GM12872 (cell line): ENCODE data around the gene CNPY1.
"Not testable (repeated sequence)": the region's sequence is repeated elsewhere in the genome, so short reads cannot be mapped to it uniquely, and the experiment has no call there.

ENCODE experiments used
- TF ChIP-seq, protein P1 (sequence below): IDR thresholded peaks from 3 replicates; pipeline ENCODE4 v1.5.1; 2011; ENCODE audit warnings: low read depth, mild to moderate bottlenecking, low read length, moderate library complexity; ENCODE audit not compliant: insufficient read depth

The CNPY1 gene

DNA sequence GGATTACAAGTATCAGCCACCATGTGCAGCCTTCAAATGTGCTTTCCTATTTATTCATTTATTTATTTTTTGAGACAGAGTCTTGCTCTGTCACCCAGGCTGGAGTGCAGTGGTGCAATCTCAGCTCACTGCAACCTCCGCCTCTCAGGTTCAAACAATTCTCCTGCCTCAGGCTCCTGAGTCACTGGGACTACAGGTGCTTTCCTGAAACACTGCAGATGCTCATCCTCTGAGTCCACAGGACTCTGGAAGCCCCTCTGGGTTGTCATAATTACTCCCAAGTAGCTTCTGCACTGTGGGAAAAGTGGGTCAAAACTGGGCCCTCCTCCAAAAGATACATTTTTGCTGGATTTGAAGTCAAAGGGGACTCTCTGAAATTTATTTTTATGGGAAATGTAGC is at the start of gene CNPY1:
TSS of gene CNPY1 (minus strand) at position 111 of the 400 bp plus-strand sequence. CDS start 630 bp downstream, outside the sequence.
- TF ChIP-seq, protein P1, sequence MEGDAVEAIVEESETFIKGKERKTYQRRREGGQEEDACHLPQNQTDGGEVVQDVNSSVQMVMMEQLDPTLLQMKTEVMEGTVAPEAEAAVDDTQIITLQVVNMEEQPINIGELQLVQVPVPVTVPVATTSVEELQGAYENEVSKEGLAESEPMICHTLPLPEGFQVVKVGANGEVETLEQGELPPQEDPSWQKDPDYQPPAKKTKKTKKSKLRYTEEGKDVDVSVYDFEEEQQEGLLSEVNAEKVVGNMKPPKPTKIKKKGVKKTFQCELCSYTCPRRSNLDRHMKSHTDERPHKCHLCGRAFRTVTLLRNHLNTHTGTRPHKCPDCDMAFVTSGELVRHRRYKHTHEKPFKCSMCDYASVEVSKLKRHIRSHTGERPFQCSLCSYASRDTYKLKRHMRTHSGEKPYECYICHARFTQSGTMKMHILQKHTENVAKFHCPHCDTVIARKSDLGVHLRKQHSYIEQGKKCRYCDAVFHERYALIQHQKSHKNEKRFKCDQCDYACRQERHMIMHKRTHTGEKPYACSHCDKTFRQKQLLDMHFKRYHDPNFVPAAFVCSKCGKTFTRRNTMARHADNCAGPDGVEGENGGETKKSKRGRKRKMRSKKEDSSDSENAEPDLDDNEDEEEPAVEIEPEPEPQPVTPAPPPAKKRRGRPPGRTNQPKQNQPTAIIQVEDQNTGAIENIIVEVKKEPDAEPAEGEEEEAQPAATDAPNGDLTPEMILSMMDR = not testable (repeated sequence)

DNA sequence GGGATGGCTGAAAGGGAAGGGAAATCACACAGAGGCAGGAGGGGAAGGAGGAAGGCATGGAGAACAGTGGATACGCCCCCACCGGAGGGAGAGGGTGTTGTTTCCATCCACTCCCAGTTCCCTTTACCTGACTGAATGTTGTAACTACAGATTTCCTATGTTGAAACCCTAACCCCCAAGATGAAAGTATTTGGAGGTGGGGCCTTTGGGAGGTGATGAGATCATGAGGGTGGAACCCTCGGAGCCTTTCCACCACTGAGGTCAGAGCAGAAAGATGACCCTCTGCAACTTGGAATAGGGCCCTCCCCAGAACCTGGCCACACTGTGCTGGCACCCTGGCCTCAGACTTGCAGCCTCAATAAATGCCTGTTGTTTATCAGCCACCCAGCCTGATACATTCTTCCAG is 48.6 kb upstream of the CNPY1 start:
- TF ChIP-seq, protein P1 = no peak

DNA sequence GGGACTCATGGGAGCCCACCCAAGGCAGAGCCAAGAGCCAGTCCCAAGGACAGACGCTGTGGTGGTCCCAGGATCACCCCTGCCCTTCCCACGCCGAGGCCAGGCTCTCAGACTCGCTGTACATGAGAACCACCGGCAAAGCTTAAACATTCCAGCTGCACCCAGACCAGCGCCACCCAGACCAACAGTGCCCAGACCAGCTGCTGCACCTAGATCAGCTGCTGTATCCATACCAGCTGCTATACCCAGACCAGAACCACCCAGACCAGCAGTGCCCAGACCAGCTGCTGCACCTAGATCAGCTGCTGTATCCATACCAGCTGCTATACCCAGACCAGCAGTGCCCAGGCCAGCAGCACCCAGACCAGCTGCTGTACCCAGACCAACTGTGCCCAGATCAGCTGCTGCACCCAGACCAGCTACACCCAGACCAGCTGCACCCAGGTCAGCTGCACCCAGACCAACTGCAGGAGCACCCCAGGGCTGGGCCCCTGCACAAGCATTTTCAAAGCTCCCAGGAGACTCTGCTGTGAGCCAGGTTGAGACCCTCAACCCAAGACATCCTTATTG is 47.9 kb upstream of the CNPY1 start:
- TF ChIP-seq, protein P1 = no peak

DNA sequence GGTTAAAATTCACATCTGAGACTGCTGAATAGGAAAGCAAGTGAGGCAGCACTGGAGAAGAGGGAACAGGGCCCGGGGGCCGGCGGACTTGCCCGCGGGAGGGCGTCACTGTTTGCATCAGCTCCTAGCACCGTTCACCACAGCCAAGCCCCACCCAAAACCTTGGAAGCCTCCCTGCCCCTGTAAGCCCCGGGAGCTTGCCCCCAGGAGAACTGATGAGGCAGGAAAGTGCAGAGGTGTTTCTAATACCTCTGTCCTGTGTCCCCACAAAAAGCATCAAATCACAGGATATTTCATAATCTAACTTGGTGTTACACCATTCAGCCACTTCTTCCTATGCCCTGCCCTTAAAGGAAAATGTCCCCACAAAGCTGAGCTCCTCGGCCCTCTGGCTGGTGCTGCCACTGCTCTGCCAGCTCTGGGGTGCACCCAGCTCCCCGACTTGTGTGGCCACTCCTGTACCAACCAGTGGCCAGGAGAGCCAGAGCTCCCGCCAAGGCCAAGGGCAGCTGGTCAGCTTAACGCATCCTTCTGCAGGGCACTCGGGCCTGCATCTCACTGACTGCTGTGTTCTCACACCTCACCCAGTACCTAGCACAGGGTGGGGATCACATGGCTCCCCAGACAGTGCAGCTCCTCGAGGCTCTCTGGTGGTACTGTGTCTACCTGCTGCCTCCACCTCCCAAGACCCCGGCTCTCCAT is 47.3 kb upstream of the CNPY1 start:
- TF ChIP-seq, protein P1 = no peak

DNA sequence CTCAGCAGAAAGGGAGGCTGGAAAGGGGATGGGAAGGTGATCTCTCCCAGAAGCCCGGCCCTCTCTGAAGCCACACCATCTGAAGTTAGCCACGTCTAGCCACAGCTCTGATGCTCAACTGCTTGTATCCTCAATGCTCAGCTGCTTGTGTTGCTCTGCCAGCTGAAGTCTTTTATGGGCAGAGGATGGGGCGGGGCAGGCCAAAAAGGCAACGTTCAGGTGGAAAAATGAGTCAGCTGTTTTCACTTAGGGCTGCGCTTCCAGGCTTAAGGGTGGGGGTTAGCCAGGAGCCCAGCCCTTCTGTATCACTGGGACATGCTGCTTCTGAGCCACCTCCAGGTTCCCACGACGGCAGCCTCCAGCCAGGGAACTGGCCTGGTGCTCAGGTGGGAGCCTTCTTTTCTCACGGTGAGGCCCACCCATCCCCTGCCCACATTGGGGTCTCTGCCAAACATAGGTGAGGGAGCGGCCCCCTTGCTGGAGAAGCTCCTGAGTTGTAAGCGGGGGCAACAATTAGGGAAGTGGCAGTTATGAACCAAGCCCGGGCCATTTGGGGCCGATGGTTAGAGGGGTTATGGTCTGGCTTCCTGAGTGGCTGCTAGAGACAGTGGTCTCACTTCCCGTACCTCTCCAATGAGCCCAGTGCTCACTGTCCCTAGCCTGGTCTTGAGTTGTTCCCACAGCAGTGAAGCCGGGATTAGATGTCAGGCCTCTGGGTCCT is 44.9 kb upstream of the CNPY1 start:
- TF ChIP-seq, protein P1 = no peak

DNA sequence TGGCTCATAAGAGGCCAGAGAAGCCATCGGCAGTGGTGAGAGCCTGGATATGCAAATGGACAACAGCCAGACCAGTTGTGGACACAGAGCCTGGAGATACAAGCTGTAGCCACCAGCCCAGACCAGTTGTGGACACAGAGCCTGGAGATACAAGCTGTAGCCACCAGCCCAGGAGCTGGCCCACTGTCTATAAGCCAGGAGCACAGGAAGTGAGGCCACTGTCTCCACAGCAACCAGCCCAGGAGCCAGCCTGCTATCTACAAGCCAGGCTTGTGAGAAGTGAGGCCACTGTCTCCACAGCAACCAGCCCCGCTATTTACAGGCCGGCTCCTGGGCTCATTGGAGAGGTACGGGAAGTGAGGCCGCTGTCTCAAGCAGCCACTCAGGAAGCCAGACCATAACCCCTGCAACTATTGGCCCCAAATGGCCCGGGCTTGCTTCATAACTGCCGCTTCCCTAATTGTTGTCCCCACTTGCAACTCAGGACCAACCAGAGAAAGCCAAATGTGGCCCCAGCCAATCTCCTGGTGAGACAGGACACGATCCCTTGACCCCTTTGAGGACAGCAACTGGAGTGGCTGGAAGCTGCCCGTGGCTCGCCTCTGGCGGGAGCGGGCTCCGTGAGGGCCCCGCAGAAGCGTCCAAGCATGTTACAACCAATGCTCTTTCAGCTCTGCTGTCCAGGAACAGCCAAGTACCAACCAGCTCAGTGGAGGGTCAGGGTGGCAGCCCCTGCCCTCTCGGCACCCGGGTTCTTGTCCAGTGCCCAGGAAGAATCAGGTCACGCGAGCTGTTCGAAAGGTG is 44.1 kb upstream of the CNPY1 start:
- TF ChIP-seq, protein P1 = no peak
